GM21515 (cell line): ENCODE data around the gene THSD7A.

ENCODE experiments used
- ATAC-seq: cut with Tn5 transposase; IDR thresholded peaks from one replicate; pipeline ENCODE4 v1.9.1; 2021; ENCODE audit not compliant: unreplicated experiment

The THSD7A gene

DNA sequence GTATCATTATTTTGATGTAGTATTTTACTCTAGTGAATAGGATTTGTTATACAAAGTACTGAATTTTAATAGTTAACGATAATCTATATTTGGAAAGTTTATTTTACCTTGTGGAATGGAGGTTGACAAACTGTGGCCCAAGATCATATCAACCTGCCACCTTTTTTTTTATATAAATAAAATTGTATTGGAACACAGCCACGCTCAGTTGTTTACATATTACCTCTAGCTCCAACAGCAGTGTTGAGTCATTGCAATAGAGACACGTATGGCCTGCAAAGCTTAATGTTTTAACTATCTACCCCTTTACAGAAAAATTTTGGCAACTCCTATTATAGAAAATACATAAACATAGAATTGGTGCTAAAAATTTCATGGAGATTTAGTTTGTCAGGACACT is 239.3 kb downstream of the THSD7A start:
- no peak for ATAC-seq

- ATAC-seq, result no peak
These were observed 240.1 kb downstream of the THSD7A start for GRCh38 chr7:11591943-11592342.

- ATAC-seq, result no peak
These were observed 240.9 kb downstream of the THSD7A start for GRCh38 chr7:11591055-11591633.

- no peak for ATAC-seq
These were observed 242.7 kb downstream of the THSD7A start for GRCh38 chr7:11589251-11589650.

GRCh38 chr7:11587814-11588213 is 244.2 kb downstream of the THSD7A start:
- no peak for ATAC-seq

DNA sequence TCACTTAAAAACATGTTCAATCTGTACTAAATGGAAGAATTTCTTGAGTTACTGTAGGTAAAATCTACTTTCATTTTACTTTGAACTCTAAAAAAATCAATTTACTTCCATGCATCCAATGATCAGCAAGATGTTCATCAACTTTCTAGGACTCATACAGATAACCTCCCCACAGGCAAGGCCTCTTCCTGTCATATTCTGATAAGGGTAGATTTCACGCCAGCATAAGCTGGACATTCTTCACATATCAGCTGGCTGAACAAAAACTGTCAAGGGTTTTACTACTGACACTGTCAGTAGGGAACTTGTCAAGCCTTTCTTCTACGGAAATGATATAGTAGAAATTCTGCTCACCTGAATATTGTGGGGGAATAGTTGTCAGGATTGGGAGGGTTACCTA is 244.9 kb downstream of the THSD7A start:
- no peak for ATAC-seq

- no peak for ATAC-seq
These were observed 247.5 kb downstream of the THSD7A start for GRCh38 chr7:11584406-11585031.

- ATAC-seq, result no peak
These were observed 252.9 kb downstream of the THSD7A start for GRCh38 chr7:11579141-11579540.

GRCh38 chr7:11576310-11576709 is 255.7 kb downstream of the THSD7A start:
- ATAC-seq, result no peak

DNA sequence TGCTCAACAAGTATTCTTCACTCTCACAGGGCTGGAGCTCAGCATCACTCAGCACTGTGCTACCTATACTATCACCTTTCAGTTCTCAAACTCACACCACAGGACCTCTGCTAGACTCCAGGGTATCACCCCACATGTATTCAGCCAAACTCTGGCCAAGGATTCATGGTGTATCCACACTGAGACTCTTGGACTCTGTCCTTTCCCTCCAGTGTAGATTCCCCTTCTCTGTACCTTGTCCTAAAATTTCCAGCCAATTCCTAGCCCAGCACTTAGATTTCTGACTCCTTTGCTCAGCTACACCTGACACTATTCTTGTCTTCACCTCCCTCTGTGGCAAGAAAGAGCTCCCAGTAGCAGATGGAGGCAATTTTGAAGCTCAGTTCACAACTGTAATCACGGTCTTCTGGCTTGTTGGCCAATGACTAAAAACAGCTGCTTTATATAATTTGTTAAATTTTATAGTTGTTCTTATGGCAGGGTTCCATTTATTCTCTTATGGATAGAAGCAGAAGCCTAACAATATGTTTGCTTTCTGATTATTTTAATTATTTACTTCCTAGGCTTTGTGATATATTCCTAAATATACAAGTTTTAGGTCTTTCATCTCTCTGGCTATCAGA is 258.8 kb downstream of the THSD7A start:
- ATAC-seq, result no peak

DNA sequence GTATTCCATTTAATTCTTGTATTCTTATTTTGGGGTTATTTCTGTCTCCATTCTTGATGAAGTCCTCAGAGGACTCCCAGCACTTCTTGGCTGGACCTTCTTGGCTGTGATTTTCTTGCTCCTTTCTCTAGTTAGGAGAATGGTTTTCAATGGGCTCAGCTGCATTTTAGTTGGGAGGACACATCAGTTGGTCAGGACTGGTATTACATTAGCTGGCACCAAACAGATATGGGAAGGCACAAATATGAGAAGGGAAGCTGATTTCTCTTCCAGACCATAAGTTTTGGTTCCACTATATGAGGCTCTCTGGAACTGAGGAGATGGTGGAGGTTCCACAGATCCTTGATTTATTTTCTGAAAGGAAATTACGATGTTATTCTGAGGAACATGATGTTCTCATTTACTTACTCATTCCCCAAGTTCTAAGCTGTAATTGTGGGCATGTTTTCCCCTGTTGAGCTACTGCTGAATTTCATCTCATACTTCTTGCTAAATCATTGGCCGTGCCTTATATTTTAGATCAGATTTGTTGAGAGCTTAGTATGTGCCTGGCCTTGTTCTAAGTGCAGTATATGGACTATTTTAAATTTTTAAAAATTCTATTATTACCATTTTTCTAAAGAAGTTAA is 261.0 kb downstream of the THSD7A start:
- no peak for ATAC-seq

DNA sequence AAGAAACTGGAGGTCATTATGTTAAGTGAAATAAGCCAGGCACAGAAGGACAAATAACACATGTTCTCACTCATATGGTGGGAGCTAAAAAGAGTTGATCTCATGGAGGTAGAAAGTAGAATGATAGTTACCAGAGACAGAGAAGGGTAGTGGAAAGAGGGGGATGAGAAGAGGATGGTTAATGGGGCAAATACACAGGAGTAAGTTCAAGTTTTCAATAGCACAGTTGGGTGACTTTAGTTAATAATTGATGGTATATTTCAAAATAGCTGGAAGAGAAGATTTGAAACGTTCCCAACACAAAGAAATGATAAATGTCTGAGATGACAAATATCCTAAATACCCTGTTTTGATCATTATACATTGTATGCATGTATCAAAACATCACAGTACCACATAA is 261.8 kb downstream of the THSD7A start:
- no peak for ATAC-seq

- no peak for ATAC-seq
These were observed 264.4 kb downstream of the THSD7A start for GRCh38 chr7:11567571-11567970.

- peak; percentile 85 for ATAC-seq
These were observed 274.4 kb downstream of the THSD7A start for GRCh38 chr7:11557627-11558026.

DNA sequence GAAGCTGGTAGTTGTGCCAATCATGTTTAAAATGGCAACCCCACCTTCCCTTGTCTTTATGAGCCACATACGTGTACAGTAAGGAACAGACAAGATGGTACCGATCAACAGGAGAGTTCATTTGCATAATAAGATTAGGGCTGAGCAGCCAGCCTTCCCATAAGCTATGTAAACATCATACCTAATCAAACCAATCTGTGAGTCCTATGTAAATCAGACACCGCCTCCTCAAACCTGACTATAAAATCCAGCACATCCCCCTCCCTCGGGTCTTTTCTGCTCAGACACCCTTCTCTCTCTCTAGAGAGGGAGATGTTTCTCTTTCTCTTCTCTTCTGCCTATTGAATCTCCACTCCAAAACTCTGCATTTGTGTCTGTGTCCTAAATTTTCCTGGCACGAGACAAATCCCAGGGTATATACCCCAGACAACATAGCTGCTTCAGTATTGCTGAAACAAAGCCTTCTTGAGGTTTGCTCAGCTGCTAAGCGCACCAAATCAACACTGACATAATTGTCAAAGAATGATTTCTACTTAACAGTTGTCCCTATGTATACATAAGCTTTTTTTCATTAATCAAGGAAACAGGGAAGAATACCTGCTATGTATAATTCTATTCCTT is 279.2 kb downstream of the THSD7A start:
- no peak for ATAC-seq

DNA sequence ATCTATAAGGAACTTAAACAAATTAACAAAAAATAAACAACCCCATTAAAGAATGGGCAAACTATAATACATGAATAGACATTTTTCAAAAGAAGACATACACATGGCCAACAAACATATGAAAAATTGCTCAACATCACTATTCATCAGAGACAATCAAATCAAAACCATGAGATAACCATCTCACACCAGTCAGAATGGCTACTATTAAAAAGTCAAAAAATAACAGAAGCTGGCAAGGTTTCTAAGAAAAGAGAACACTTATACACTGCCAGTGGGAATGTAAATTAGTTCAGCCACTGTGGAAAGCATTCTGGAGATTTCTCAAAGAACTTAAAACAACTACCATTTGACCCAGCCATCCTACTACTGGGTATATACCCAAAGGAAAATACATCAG is 280.5 kb downstream of the THSD7A start:
- ATAC-seq, result no peak

DNA sequence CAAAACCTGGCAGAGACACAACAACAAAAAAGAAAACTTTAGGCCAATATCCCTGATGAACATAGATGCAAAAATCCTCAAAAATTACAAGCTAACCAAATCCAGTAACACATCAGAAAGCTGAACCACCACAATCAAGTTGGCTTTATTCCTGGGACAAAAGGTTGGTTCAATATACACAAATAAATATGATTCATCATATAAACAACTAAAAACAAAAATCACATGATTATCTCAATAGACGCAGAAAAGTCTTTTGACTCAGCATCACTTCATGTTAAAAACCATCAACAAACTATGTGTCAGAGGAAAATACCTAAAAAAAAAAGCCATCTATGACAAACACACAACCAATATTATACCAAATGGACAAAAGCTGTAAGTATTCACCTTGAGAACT is 283.5 kb downstream of the THSD7A start:
- ATAC-seq, result no peak

GRCh38 chr7:11541330-11541729 is 290.7 kb downstream of the THSD7A start:
- ATAC-seq, result no peak

GRCh38 chr7:11540271-11540761 is 291.7 kb downstream of the THSD7A start:
- no peak for ATAC-seq

DNA sequence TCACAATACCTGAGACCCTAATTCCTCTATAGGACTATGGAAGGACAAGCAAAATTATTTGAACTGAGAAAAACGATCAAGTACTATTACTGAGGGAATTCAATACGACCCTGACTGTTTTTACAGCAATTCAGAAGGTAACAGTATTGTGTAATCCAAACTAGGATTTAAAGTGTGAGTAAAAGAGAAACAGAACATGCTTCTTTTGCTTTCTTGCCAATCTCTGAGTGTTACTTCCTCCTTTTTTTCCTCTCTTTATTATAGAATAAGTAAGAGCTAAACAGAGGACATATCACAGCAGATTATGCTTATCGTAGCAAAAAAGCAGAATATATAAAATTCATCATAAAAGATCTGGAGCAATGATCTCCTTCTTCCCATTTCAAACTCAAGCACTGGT is 292.1 kb downstream of the THSD7A start:
- ATAC-seq, result no peak

- ATAC-seq, result no peak
These were observed 293.2 kb downstream of the THSD7A start for GRCh38 chr7:11538751-11539299.
